Ecto neural progenitor cell (in vitro differentiated cells): ENCODE measurements around the gene SYTL3.
"Not testable (repeated sequence)": the region's sequence is repeated elsewhere in the genome, so short reads cannot be mapped to it uniquely, and the experiment has no call there.

Source experiments
- DNase-seq: peaks from one replicate; pipeline ENCODE4 v3.0.0-alpha.2; 2018; ENCODE audit warnings: low spot score

Gene SYTL3

GRCh38 chr6:158776737-158777136 lies 126.9 kb downstream of the SYTL3 start:
- DNase-seq, result no peak

- no peak for DNase-seq
Measured at GRCh38 chr6:158777510-158777909, 127.7 kb downstream of the SYTL3 start.

GRCh38 chr6:158778005-158778527 lies 128.2 kb downstream of the SYTL3 start:
- DNase-seq, result no peak

- DNase-seq, result no peak
Measured at GRCh38 chr6:158780246-158780884, 130.5 kb downstream of the SYTL3 start.

GRCh38 chr6:158780988-158781691 lies 131.3 kb downstream of the SYTL3 start:
- no peak for DNase-seq

- no peak for DNase-seq
Measured at GRCh38 chr6:158781692-158782373, 132.0 kb downstream of the SYTL3 start.

- DNase-seq, result no peak
Measured at GRCh38 chr6:158782432-158783166, 132.7 kb downstream of the SYTL3 start.

- no peak for DNase-seq
Measured at GRCh38 chr6:158783167-158783450, 133.3 kb downstream of the SYTL3 start.

GRCh38 chr6:158783851-158784250 lies 134.0 kb downstream of the SYTL3 start:
- no peak for DNase-seq

GRCh38 chr6:158784505-158784904 lies 134.7 kb downstream of the SYTL3 start:
- no peak for DNase-seq

GRCh38 chr6:158785036-158785435 lies 135.2 kb downstream of the SYTL3 start:
- no peak for DNase-seq

GRCh38 chr6:158786645-158787304 lies 136.9 kb downstream of the SYTL3 start:
- no peak for DNase-seq

- no peak for DNase-seq
Measured at GRCh38 chr6:158787395-158787794, 137.5 kb downstream of the SYTL3 start.

- no peak for DNase-seq
Measured at GRCh38 chr6:158789115-158789917, 139.5 kb downstream of the SYTL3 start.

GRCh38 chr6:158791274-158791855 lies 141.5 kb downstream of the SYTL3 start:
- DNase-seq, result no peak

- not testable (repeated sequence) for DNase-seq
Measured at GRCh38 chr6:158792505-158792904, 142.7 kb downstream of the SYTL3 start.

- no peak for DNase-seq
Measured at GRCh38 chr6:158793432-158793831, 143.6 kb downstream of the SYTL3 start.

GRCh38 chr6:158795516-158795915 lies 145.7 kb downstream of the SYTL3 start:
- no peak for DNase-seq

GRCh38 chr6:158796353-158796752 lies 146.5 kb downstream of the SYTL3 start:
- no peak for DNase-seq
